Renal cortex interstitium (tissue), 11 donors: Measurements from ENCODE around the gene SF1. TPM values are rescaled to one million over a fixed set of nuclear protein-coding genes. Genes with fewer than 3 reads are reported as not detected.

Experiments
- DNase-seq, 11 donors: peaks; one replicate each; pipeline ENCODE4 v3.0.0-alpha.2; 2013; ENCODE audit warnings: low read depth in 9 of 11, low spot score in 4 of 11; ENCODE audit errors: extremely low read depth in 1 of 11
- polyA plus RNA-seq, 3 donors: library from polyadenylated mRNA; unstranded; fragments of 120-200 nt; gene quantifications; one replicate each; pipeline ENCODE4 v1.2.1, GENCODE V29; 2013; ENCODE audit not compliant: insufficient read length in 3 of 3

SF1 gene
- polyA plus RNA-seq, 3 donors: 346 to 463 (median 385) TPM

- no peak for DNase-seq
Observed at GRCh38 chr11:64722141-64723065, 55.9 kb downstream of the SF1 start.

GRCh38 chr11:64721359-64721699, 57.0 kb downstream of the SF1 start:
- no peak for DNase-seq

- no peak for DNase-seq
Observed at GRCh38 chr11:64720640-64721358, 57.5 kb downstream of the SF1 start.

GRCh38 chr11:64720167-64720566, 58.2 kb downstream of the SF1 start:
- no peak for DNase-seq

- no peak for DNase-seq
Observed at GRCh38 chr11:64719406-64719805, 58.9 kb downstream of the SF1 start.

GRCh38 chr11:64718780-64719124, 59.6 kb downstream of the SF1 start:
- no peak for DNase-seq

GRCh38 chr11:64718084-64718779, 60.1 kb downstream of the SF1 start:
- no peak for DNase-seq

- no peak for DNase-seq
Observed at GRCh38 chr11:64717268-64717578, 61.1 kb downstream of the SF1 start.

GRCh38 chr11:64716473-64717267, 61.7 kb downstream of the SF1 start:
- no peak for DNase-seq

- DNase-seq: no peak
Observed at GRCh38 chr11:64715756-64716472, 62.4 kb downstream of the SF1 start.

GRCh38 chr11:64715110-64715509, 63.2 kb downstream of the SF1 start:
- DNase-seq: no peak

GRCh38 chr11:64714666-64715065, 63.7 kb downstream of the SF1 start:
- no peak for DNase-seq

Other genes starting within 250 kb of the SF1 start
- gene SLC22A11, start 222.6 kb downstream of the SF1 start, polyA plus RNA-seq: 10 to 100 TPM; 23.1 to 40.3 (median 24.2) TPM
- 10 to 100 TPM in 1 of 3 donors, 1 to 10 TPM in 2; 3.1 to 11.3 (median 3.3) TPM for gene SLC22A12, start 187.3 kb downstream of the SF1 start, polyA plus RNA-seq
- gene NRXN2, start 55.3 kb downstream of the SF1 start, polyA plus RNA-seq: 10 to 100 TPM; 13.1 to 25.8 (median 23.4) TPM
- gene RASGRP2, start 34.4 kb downstream of the SF1 start, polyA plus RNA-seq: 1 to 10 TPM; 5.1 to 7.6 (median 5.9) TPM
- gene PYGM, start 18.6 kb downstream of the SF1 start, polyA plus RNA-seq: 1 to 10 TPM; 2.1 to 3.2 (median 2.4) TPM
- 10 to 100 TPM; 14.9 to 23.3 (median 19.5) TPM for gene MAP4K2, start 24.7 kb upstream of the SF1 start, polyA plus RNA-seq
- gene MEN1, start 32.0 kb upstream of the SF1 start, polyA plus RNA-seq: 10 to 100 TPM; 34.3 to 43.5 (median 41.9) TPM
- gene CDC42BPG, start 66.1 kb upstream of the SF1 start, polyA plus RNA-seq: 1 to 10 TPM; 4.0 to 6.3 (median 5.8) TPM
- 10 to 100 TPM; 54.8 to 67.9 (median 60.8) TPM for gene EHD1, start 100.1 kb upstream of the SF1 start, polyA plus RNA-seq
- 10 to 100 TPM; 16.7 to 25.3 (median 21.7) TPM for gene ATG2A, start 138.7 kb upstream of the SF1 start, polyA plus RNA-seq
- 10 to 100 TPM; 15.2 to 18.4 (median 16.1) TPM for gene PPP2R5B, start 146.1 kb upstream of the SF1 start, polyA plus RNA-seq
- 1 to 10 TPM; 1.6 to 3.0 (median 2.4) TPM for gene GPHA2, start 157.4 kb upstream of the SF1 start, polyA plus RNA-seq
- 1 to 10 TPM in 2 of 3 donors, under 1 TPM in 1; 0.76 to 1.2 (median 1.1) TPM for gene MAJIN, start 193.6 kb upstream of the SF1 start, polyA plus RNA-seq
- 1 to 10 TPM; 2.3 to 3.5 (median 3.0) TPM for gene BATF2, start 218.4 kb upstream of the SF1 start, polyA plus RNA-seq
- gene ARL2, start 235.6 kb upstream of the SF1 start, polyA plus RNA-seq: 10 to 100 TPM; 49.0 to 73.9 (median 63.6) TPM
- 10 to 100 TPM; 21.4 to 33.1 (median 27.1) TPM for gene SNX15, start 248.9 kb upstream of the SF1 start, polyA plus RNA-seq